Peyer's patch (tissue), 4 donors: ENCODE data around the gene MICU2. TPM values are rescaled to one million over a fixed set of nuclear protein-coding genes. Genes with fewer than 3 reads are reported as not detected.

ENCODE experiments used
- DNase-seq, 3 donors: peaks; one replicate each; pipeline ENCODE4 v3.0.0-alpha.2; 2017 to 2019
- H3K27ac ChIP-seq, 4 donors: fragments of 200-600 bp; sonication (generic); one replicate each; pipeline ENCODE4 v1.5.1; 2016 to 2019
- H3K27me3 ChIP-seq, 2 donors: fragments of 200-600 bp; sonication (generic); one replicate each; pipeline ENCODE4 v1.5.1; 2019
- H3K36me3 ChIP-seq, 3 donors: fragments of 200-600 bp; sonication (generic); one replicate each; pipeline ENCODE4 v1.5.1; 2016 to 2019
- H3K4me1 ChIP-seq, 4 donors: fragments of 200-600 bp; sonication (generic); one replicate each; pipeline ENCODE4 v1.5.1; 2016 to 2019
- H3K4me3 ChIP-seq, 4 donors: fragments of 200-600 bp; sonication (generic); 1 replicate in 3 of 4; 2 replicates in 1 of 4; pipeline ENCODE4 v1.5.1; 2016 to 2019; ENCODE audit warnings: mild to moderate bottlenecking in 1 of 4
- H3K9me3 ChIP-seq, 4 donors: fragments of 200-600 bp; sonication (generic); one replicate each; pipeline ENCODE4 v1.5.1; 2016 to 2019; ENCODE audit warnings: mild to moderate bottlenecking in 1 of 4
- POLR2A ChIP-seq, 2 donors: fragments of 450-650 bp; IDR thresholded peaks; one replicate each; pipeline ENCODE4 v1.5.1; 2017; ENCODE audit warnings: antibody characterized with exemption in 2 of 2, mild to moderate bottlenecking in 2 of 2, moderate library complexity in 2 of 2
- total RNA-seq, 4 donors: library from RNA; depleted of rRNA; stranded (reverse); fragments of >200 nt; gene quantifications; one replicate each; pipeline ENCODE4 v1.1.0, GENCODE V29; 2016
- TF ChIP-seq, protein P1 (sequence below), 6 experiments: fragments of 450-650 bp in 4 of 6; fragments of 200-600 bp in 2 of 6; sonication (generic) in 1 of 6; IDR thresholded peaks; one replicate each; pipeline ENCODE4 v1.5.1; 2017 to 2019; ENCODE audit warnings: antibody characterized with exemption in 6 of 6, mild to moderate bottlenecking in 3 of 6, moderate library complexity in 1 of 6

The MICU2 gene
- total RNA-seq, 4 donors from 2014 or later, result 78.9 to 101 (median 87.4) TPM

GRCh38 chr13:21610687-21611086 lies 6.7 kb upstream of the MICU2 start:
- Histone ChIP-seq H3K9me3 (no peaks in the 10 kb centered on the region), H3K27me3 (no peaks in the 10 kb centered on the region), H3K36me3 (no peaks in the 10 kb centered on the region), H3K4me1 (no peaks in the 10 kb centered on the region), H3K4me3 (no peak overlapping the region), H3K27ac (no peak overlapping the region)
- no peak for DNase-seq
- TF ChIP-seq, protein P1, sequence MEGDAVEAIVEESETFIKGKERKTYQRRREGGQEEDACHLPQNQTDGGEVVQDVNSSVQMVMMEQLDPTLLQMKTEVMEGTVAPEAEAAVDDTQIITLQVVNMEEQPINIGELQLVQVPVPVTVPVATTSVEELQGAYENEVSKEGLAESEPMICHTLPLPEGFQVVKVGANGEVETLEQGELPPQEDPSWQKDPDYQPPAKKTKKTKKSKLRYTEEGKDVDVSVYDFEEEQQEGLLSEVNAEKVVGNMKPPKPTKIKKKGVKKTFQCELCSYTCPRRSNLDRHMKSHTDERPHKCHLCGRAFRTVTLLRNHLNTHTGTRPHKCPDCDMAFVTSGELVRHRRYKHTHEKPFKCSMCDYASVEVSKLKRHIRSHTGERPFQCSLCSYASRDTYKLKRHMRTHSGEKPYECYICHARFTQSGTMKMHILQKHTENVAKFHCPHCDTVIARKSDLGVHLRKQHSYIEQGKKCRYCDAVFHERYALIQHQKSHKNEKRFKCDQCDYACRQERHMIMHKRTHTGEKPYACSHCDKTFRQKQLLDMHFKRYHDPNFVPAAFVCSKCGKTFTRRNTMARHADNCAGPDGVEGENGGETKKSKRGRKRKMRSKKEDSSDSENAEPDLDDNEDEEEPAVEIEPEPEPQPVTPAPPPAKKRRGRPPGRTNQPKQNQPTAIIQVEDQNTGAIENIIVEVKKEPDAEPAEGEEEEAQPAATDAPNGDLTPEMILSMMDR (IDR thresholded peaks at IDR 0.05), result no peak
- TF ChIP-seq POLR2A (IDR thresholded peaks at IDR 0.05), result no peak

GRCh38 chr13:21608961-21609360 lies 5.0 kb upstream of the MICU2 start:
- DNase-seq, result no peak
- no peaks in the 10 kb centered on the region for H3K36me3 ChIP-seq
- H3K27ac ChIP-seq, result no peak overlapping the region
- H3K27me3 ChIP-seq, result no peaks in the 10 kb centered on the region
- TF ChIP-seq, protein P1 (IDR thresholded peaks at IDR 0.05), result no peak
- no peak for TF ChIP-seq POLR2A (IDR thresholded peaks at IDR 0.05)
- H3K4me1 ChIP-seq, result no peaks in the 10 kb centered on the region
- H3K4me3 ChIP-seq, result no peak overlapping the region
- no peaks in the 10 kb centered on the region for H3K9me3 ChIP-seq

DNA sequence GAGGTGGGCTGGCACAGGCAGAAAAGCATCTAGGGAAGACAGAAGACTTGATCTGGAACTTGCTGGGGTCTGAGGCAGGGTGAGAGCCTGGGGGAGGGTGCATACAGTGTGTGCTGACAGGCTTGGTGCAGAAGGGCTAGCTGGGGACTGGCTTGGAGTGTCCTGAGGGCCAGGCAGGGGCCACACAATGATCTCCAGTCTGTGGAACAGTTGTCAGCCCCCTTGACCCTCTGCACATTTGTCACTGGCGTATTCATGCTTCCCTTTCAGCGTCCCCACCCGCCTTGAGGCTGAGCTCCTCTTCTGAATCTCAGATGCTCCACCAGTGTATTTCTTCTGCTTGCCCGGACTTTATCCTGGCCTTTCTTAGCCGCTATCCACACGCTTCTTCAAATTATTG lies 2.8 kb upstream of the MICU2 start:
- no peaks in the 10 kb centered on the region for H3K27me3 ChIP-seq
- no peak for DNase-seq
- no peak overlapping the region for H3K4me3 ChIP-seq
- no peaks in the 10 kb centered on the region for H3K9me3 ChIP-seq
- H3K27ac ChIP-seq, result no peak overlapping the region
- peaks cover 0 to 7% (median 3%) of the 10 kb centered on the region in 4 donors for H3K4me1 ChIP-seq
- TF ChIP-seq POLR2A (IDR thresholded peaks at IDR 0.05), result no peak
- TF ChIP-seq, protein P1 (IDR thresholded peaks at IDR 0.05), result no peak
- no peaks in the 10 kb centered on the region for H3K36me3 ChIP-seq

DNA sequence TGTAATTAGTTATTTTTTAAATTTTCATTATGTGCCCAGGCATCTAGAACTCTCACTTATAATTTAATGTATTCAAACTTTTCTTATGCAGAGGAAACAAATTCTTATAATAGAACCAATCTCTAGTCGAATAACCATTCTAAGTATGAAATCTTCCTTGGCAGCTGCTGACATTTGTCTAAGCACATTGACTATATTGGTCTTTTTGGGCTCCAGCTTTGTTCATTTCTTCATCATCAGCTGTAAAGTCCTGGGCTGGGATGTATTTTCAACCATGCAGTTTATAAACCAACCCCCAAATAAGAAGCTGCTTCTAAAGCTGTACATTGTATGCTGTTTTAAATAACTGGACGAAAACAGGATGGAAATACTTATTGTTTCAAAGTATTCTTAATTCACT lies 2.3 kb upstream of the MICU2 start:
- TF ChIP-seq, protein P1 (IDR thresholded peaks at IDR 0.05), result no peak
- no peak for TF ChIP-seq POLR2A (IDR thresholded peaks at IDR 0.05)
- Histone ChIP-seq H3K4me3 (no peak overlapping the region), H3K27ac (no peak overlapping the region), H3K4me1 (peaks cover 0 to 7% (median 3%) of the 10 kb centered on the region in 4 donors), H3K9me3 (no peaks in the 10 kb centered on the region), H3K27me3 (no peaks in the 10 kb centered on the region), H3K36me3 (no peaks in the 10 kb centered on the region)
- DNase-seq, result no peak

DNA sequence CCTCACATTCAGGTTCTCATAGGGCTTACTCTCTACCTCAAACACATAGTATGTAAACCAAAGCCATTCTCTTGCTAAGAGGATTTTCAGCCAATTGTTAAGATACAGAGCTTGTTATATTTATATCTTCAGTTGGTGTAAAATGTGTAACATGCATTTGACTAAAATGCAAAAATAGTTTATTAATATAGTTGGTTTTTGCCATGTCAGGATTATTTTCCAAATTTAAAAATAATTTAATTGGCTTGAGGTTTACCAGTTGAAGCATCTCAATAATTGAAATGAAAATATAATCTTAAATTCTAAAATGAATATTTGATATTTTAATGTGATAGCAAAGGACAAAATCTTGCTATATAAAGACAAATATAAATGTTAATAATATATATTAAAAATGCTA lies 7.2 kb downstream of the MICU2 start:
- Histone ChIP-seq H3K4me3 (no peak overlapping the region), H3K27me3 (no peaks in the 10 kb centered on the region), H3K4me1 (peaks cover 0 to 8% (median 0%) of the 10 kb centered on the region in 4 donors), H3K9me3 (no peaks in the 10 kb centered on the region), H3K36me3 (no peaks in the 10 kb centered on the region), H3K27ac (no peak overlapping the region)
- DNase-seq, result no peak
- TF ChIP-seq, protein P1 (IDR thresholded peaks at IDR 0.05), result no peak
- TF ChIP-seq POLR2A (IDR thresholded peaks at IDR 0.05), result no peak

DNA sequence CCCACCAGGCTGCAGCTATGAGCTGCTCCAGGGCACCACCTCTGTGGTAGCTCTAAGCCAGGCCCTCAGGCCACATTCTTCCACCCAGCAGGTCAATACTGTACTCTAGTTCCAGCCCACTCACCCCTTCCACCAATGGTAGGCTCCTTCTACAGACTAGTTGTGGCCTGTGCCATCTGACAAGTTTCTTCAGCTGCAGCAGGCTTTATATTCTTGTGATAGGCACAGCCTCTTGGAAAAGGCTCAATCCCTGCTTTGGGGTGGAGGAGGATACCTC lies 8.5 kb downstream of the MICU2 start:
- no peak overlapping the region for H3K27ac ChIP-seq
- H3K4me1 ChIP-seq, result peaks cover 0 to 8% (median 0%) of the 10 kb centered on the region in 4 donors
- H3K27me3 ChIP-seq, result no peaks in the 10 kb centered on the region
- TF ChIP-seq, protein P1 (IDR thresholded peaks at IDR 0.05), result no peak
- no peak for TF ChIP-seq POLR2A (IDR thresholded peaks at IDR 0.05)
- DNase-seq, result no peak
- no peaks in the 10 kb centered on the region for H3K9me3 ChIP-seq
- H3K4me3 ChIP-seq, result no peak overlapping the region
- no peaks in the 10 kb centered on the region for H3K36me3 ChIP-seq
